Uterus (tissue), 4 donors: Measurements from ENCODE around the gene BHLHA9. TPM values are rescaled to one million over a fixed set of nuclear protein-coding genes. Genes with fewer than 3 reads are reported as not detected.
"Not testable (repeated sequence)": the region's sequence is repeated elsewhere in the genome, so short reads cannot be mapped to it uniquely, and the experiment has no call there.

Source experiments
- DNase-seq, 2 donors: peaks; one replicate each; pipeline ENCODE4 v3.0.0-alpha.2; 2019 to 2020
- H3K27ac ChIP-seq, 2 donors: fragments of 200-600 bp; sonication (generic); 1 replicate in 1 of 2; 2 replicates in 1 of 2; pipeline ENCODE4 v1.5.1; 2016 to 2018
- H3K27me3 ChIP-seq, 2 donors: fragments of 200-600 bp; sonication (generic); one replicate each; pipeline ENCODE4 v1.5.1; 2018 to 2019; ENCODE audit warnings: control low read depth in 1 of 2
- H3K36me3 ChIP-seq, 2 donors: fragments of 200-600 bp; sonication (generic); one replicate each; pipeline ENCODE4 v1.5.1; 2019; ENCODE audit warnings: control low read depth in 1 of 2
- H3K4me1 ChIP-seq, 2 donors: fragments of 200-600 bp; sonication (generic); one replicate each; pipeline ENCODE4 v1.5.1; 2018 to 2019; ENCODE audit warnings: control low read depth in 1 of 2
- H3K4me3 ChIP-seq, 2 donors: fragments of 200-600 bp; sonication (generic); 1 replicate in 1 of 2; 2 replicates in 1 of 2; pipeline ENCODE4 v1.5.1; 2018 to 2019; ENCODE audit warnings: mild to moderate bottlenecking in 1 of 2
- H3K9me3 ChIP-seq, 2 donors: fragments of 200-600 bp; sonication (generic); one replicate each; pipeline ENCODE4 v1.5.1; 2019; ENCODE audit warnings: control low read depth in 1 of 2
- POLR2A ChIP-seq, 2 donors: fragments of 450-650 bp; IDR thresholded peaks; one replicate each; pipeline ENCODE4 v1.6.1; 2016; ENCODE audit warnings: antibody characterized with exemption in 2 of 2, mild to moderate bottlenecking in 1 of 2, moderate library complexity in 1 of 2
- intact Hi-C: fragments of 100-400 bp; cut with DNase I; formaldehyde crosslinking; loops from one replicate; pipeline ENCODE4 v1.15.1; 2023; ENCODE audit warnings: low total_unique reads
- total RNA-seq, 4 donors: library from RNA; depleted of rRNA in 3 of 4; stranded (reverse); fragments of >200 nt in 3 of 4; gene quantifications; one replicate each; pipeline versions ENCODE4 v1.1.0 to v1.2.4, GENCODE V29; 2014 to 2023
- TF ChIP-seq, protein P1 (sequence below), 4 experiments: fragments of 200-600 bp in 2 of 4; fragments of 450-650 bp in 2 of 4; sonication (generic) in 2 of 4; IDR thresholded peaks; one replicate each; pipeline ENCODE4 v1.5.1; 2016 to 2019; ENCODE audit warnings: antibody characterized with exemption in 4 of 4, mild to moderate bottlenecking in 2 of 4, moderate library complexity in 1 of 4
- donor health status: DM: yes; HTN: yes; CAD: no.

Gene BHLHA9
- total RNA-seq, 4 donors from 2014 or later: not detected

DNA sequence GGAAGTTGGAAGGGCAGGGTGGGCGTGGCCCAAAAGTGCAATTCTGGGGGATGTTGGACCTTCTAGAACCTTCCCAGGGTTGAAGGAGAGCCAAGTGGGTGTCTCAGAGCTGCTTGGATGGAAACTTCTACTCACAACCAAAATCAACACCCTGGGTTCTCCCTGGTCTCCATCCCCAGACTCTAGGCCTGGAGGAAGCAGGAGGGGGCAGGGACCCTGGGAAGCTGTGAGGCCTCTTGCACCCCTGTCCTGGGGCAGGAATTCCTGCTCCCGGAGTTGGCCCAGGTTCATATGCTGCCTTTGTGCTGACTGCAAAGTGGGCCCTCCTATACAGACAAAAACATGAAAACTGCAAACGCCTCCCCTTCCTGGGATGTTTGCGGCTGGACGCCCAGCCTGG lies 34.3 kb downstream of the BHLHA9 start:
- no peaks in the 10 kb centered on the region for H3K27me3 ChIP-seq
- H3K4me1 ChIP-seq: no peaks in the 10 kb centered on the region
- no peak overlapping the region for H3K27ac ChIP-seq
- intact Hi-C loops: no loop called here
- H3K36me3 ChIP-seq: no peaks in the 10 kb centered on the region
- H3K4me3 ChIP-seq: no peak overlapping the region
- TF ChIP-seq POLR2A (IDR thresholded peaks at IDR 0.05): no peak
- TF ChIP-seq, protein P1, sequence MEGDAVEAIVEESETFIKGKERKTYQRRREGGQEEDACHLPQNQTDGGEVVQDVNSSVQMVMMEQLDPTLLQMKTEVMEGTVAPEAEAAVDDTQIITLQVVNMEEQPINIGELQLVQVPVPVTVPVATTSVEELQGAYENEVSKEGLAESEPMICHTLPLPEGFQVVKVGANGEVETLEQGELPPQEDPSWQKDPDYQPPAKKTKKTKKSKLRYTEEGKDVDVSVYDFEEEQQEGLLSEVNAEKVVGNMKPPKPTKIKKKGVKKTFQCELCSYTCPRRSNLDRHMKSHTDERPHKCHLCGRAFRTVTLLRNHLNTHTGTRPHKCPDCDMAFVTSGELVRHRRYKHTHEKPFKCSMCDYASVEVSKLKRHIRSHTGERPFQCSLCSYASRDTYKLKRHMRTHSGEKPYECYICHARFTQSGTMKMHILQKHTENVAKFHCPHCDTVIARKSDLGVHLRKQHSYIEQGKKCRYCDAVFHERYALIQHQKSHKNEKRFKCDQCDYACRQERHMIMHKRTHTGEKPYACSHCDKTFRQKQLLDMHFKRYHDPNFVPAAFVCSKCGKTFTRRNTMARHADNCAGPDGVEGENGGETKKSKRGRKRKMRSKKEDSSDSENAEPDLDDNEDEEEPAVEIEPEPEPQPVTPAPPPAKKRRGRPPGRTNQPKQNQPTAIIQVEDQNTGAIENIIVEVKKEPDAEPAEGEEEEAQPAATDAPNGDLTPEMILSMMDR (IDR thresholded peaks at IDR 0.05): no peak
- no peaks in the 10 kb centered on the region for H3K9me3 ChIP-seq
- no peak for DNase-seq

DNA sequence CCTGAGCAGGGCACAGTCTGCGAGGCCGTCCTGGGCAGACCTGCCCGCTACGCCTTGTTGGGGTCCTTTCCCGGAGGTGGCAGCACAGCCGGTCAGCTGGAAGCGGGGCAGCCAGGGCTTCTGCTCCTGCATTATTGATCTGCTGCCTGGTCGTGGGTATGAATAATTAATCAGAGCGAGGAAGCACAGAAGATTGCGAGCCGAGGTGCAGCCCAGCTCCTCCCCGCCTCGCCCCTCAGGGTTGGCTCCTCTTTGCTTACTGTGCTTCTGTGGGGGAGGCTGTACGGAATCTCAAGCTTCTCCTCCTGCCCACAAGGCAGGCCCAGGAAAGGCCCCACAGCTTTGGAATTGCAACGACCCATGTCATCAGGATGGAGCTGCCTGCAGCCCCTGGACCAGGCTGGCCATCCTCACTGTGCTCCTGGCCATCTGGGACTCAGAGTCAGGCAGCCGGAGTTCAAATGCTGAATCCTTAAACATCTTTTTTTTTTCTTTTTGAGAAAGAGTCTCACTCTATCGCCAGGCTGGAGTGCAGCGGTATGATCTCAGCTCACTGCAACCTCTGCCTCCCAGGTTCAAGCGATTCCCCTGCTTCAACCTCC lies 34.8 kb downstream of the BHLHA9 start:
- Histone ChIP-seq H3K27me3 (no peaks in the 10 kb centered on the region), H3K4me1 (no peaks in the 10 kb centered on the region), H3K36me3 (no peaks in the 10 kb centered on the region), H3K27ac (no peak overlapping the region), H3K4me3 (no peak overlapping the region), H3K9me3 (no peaks in the 10 kb centered on the region)
- TF ChIP-seq POLR2A (IDR thresholded peaks at IDR 0.05): no peak
- TF ChIP-seq, protein P1 (IDR thresholded peaks at IDR 0.05): no peak
- intact Hi-C loops: no loop called here
- no peak for DNase-seq

GRCh38 chr17:1307829-1308228 lies 37.6 kb downstream of the BHLHA9 start:
- H3K36me3 ChIP-seq, H3K27me3 ChIP-seq, DNase-seq, H3K27ac ChIP-seq, H3K9me3 ChIP-seq, H3K4me1 ChIP-seq, H3K4me3 ChIP-seq, intact Hi-C loops: not testable (repeated sequence)

DNA sequence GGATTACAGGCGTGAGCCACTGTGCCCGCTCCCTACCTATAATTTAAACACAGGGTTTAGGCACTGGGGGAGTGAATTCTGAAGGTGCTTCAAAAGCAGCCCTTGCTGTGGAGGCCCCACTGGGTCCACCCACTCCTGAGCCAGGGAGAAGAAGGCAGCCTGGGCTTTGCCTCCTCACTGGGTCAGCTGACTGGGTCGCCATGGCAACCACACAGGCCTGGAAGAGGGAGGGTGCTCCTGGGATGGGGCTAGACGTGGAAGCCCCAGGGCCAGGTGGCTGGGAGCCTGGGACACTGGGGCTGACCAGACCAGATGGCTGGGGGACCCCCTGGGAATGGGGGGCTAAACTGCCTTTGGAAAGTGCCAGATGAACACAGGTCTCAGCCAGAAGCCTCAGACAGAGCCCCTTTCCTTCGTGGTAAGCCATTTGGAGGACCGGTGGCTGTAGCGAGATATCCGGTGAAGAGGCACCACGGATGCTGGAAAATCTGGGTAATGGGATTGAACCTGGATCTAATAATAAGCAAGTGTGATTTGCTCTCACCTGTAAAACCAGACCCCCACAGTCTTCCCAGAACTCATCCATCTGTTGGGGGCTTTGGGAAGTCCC lies 42.1 kb downstream of the BHLHA9 start:
- intact Hi-C loops: no loop called here
- H3K27ac ChIP-seq: no peak overlapping the region
- no peaks in the 10 kb centered on the region for H3K36me3 ChIP-seq
- no peak overlapping the region for H3K4me3 ChIP-seq
- DNase-seq: no peak
- TF ChIP-seq POLR2A (IDR thresholded peaks at IDR 0.05): no peak
- TF ChIP-seq, protein P1 (IDR thresholded peaks at IDR 0.05): no peak
- no peaks in the 10 kb centered on the region for H3K4me1 ChIP-seq
- no peaks in the 10 kb centered on the region for H3K9me3 ChIP-seq
- no peaks in the 10 kb centered on the region for H3K27me3 ChIP-seq

DNA sequence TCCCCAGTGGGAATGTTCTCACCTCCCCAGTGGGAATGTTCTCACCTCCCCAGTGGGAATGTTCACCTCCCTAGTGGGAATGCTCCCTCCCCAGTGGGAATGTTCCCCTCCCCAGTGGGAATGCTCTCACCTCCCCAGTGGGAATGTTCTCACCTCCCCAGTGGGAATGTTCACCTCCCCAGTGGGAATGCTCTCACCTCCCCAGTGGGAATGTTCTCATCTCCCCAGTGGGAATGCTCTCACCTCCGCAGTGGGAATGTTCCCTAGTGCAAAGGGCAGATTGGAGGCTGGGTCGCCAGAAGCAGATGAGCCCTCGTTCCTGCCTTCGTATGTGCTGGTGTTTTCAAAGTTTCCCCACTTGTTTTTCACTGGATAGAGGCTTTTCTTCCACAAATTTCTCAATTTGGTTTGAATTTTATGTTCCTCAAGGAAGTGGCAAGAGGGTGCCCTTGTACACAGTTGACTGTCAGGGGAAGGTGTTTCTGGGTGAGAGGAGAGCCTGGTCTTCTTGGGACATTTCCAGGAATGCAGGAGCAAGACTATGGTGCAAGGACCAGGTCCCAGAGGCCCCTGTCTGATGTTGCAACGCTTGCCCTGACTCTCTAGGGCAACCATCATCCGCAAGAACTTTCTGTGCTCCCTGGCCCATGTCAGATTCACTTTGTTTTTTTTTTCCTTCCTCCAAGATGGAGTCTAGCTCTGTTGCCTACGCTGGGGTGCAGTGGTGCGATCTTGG lies 43.2 kb downstream of the BHLHA9 start:
- H3K27ac ChIP-seq: no peak overlapping the region
- H3K27me3 ChIP-seq: no peaks in the 10 kb centered on the region
- no peaks in the 10 kb centered on the region for H3K36me3 ChIP-seq
- TF ChIP-seq, protein P1 (IDR thresholded peaks at IDR 0.05): no peak
- no peak for TF ChIP-seq POLR2A (IDR thresholded peaks at IDR 0.05)
- H3K4me3 ChIP-seq: no peak overlapping the region
- intact Hi-C loops: no loop called here
- no peak for DNase-seq
- no peaks in the 10 kb centered on the region for H3K4me1 ChIP-seq
- H3K9me3 ChIP-seq: no peaks in the 10 kb centered on the region
